ENCODE results near the gene CLPTM1L.
"Not testable (repeated sequence)": the region's sequence is repeated elsewhere in the genome, so short reads cannot be mapped to it uniquely, and the experiment has no call there.

DNA sequence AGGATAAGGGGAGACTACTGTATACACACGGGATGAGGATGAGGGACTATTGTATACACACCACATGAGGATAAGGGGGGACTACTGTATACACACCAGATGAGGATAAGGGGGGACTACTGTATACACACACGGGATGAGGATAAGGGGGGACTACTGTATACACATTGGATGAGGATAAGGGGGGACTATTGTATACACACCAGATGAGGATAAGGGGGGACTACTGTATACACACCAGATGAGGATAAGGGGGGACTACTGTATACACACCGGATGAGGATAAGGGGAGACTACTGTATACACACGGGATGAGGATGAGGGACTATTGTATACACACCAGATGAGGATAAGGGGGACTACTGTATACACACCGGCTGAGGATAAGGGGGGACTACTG, 11.6 kb downstream of the CLPTM1L start:
- TF ChIP-seq, protein P1, sequence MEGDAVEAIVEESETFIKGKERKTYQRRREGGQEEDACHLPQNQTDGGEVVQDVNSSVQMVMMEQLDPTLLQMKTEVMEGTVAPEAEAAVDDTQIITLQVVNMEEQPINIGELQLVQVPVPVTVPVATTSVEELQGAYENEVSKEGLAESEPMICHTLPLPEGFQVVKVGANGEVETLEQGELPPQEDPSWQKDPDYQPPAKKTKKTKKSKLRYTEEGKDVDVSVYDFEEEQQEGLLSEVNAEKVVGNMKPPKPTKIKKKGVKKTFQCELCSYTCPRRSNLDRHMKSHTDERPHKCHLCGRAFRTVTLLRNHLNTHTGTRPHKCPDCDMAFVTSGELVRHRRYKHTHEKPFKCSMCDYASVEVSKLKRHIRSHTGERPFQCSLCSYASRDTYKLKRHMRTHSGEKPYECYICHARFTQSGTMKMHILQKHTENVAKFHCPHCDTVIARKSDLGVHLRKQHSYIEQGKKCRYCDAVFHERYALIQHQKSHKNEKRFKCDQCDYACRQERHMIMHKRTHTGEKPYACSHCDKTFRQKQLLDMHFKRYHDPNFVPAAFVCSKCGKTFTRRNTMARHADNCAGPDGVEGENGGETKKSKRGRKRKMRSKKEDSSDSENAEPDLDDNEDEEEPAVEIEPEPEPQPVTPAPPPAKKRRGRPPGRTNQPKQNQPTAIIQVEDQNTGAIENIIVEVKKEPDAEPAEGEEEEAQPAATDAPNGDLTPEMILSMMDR (IDR thresholded peaks at IDR 0.05; ENCODE audit: insufficient read depth, low read depth, low read length): not testable (repeated sequence)
- TF ChIP-seq EZH2 (IDR thresholded peaks at IDR 0.05; ENCODE audit: insufficient read depth, low read length): not testable (repeated sequence)

Data from astrocyte (in vitro differentiated cells and primary cell).